ENCODE results near the gene ZNF800. TPM values are rescaled to one million over a fixed set of nuclear protein-coding genes. Genes with fewer than 3 reads are reported as not detected.

The ZNF800 gene
- total and polyA plus RNA-seq, 2 of the 8 experiments (the other 6 are each of a cell fraction or from before 2014, with no cell fraction given), result 1.0 to 6.5 TPM

- TF ChIP-seq CHD7 (IDR thresholded peaks at IDR 0.05; ENCODE audit: insufficient replicate concordance, low read length) (no peak), YY1 (IDR thresholded peaks at IDR 0.05; ENCODE audit: low read depth, low read length) (no peak), TEAD4 (IDR thresholded peaks at IDR 0.05; ENCODE audit: low read depth, low read length) (peak; percentile 56; the same call in 1 of the 2 replicates), SP4 (IDR thresholded peaks at IDR 0.05; ENCODE audit: low read length) (no peak), POLR2AphosphoS5 (IDR thresholded peaks at IDR 0.05; ENCODE audit: low read depth, low read length) (no peak), SP1 (IDR thresholded peaks at IDR 0.05; ENCODE audit: low read depth, low read length) (0 out of 2 replicates have a peak, but pooled peaks have one; percentile 50), SUZ12 (IDR thresholded peaks at IDR 0.05; ENCODE audit: low read length) (no peak), SAP30 (IDR thresholded peaks at IDR 0.05; ENCODE audit: insufficient read depth, insufficient replicate concordance, low read length) (no peak), GTF2F1 (IDR thresholded peaks at IDR 0.05; ENCODE audit: borderline replicate concordance, low read depth, low read length) (no peak)
These were observed 33.5 kb downstream of the ZNF800 start (continued) for GRCh38 chr7:127359011-127359410.
